PC-3 (cell line): ENCODE data around the gene VCP. TPM values are rescaled to one million over a fixed set of nuclear protein-coding genes. Genes with fewer than 3 reads are reported as not detected.

Source experiments
- ATAC-seq: fragments of 200-7000 bp; cut with Tn5 transposase; 2 replicates; pipeline ENCODE4 v1.9.1; 2020; ENCODE audit warnings: mild to moderate bottlenecking, moderate library complexity
- BruUV-seq: library from RNA; stranded (reverse); fragments of 400-500 nt; replicated peaks from 2 replicates; lab custom pipeline; 2021; lab: Mats Ljungman, UMichigan
- CTCF ChIA-PET: fragments of 300-600 bp; sonication (Branson Sonifier 250); formaldehyde crosslinking; loops from one replicate; lab custom pipeline; 2022; ENCODE audit warnings: antibody characterized with exemption; lab: Charles Lee
- POLR2A ChIA-PET: fragments of 300-600 bp; sonication (Branson Sonifier 250); formaldehyde crosslinking; loops from one replicate; lab custom pipeline; 2022; ENCODE audit warnings: antibody characterized with exemption; ENCODE audit not compliant: unreplicated experiment; lab: Charles Lee
- DNase-seq: peaks from one replicate; pipeline ENCODE4 v3.0.0-alpha.2; 2015
- H2AFZ ChIP-seq: fragments of 300-600 bp; sonication (generic); 2 replicates; pipeline ENCODE4 v1.6.0; 2016; ENCODE audit warnings: antibody characterized with exemption, low read length
- H3F3A ChIP-seq: fragments of 300-600 bp; sonication (generic); one replicate; pipeline ENCODE4 v1.6.0; 2017; ENCODE audit warnings: antibody characterized with exemption, low read length, control low read depth, mild to moderate bottlenecking; ENCODE audit not compliant: unreplicated experiment
- H3K27ac ChIP-seq: fragments of 300-600 bp; sonication (generic); 2 replicates; pipeline ENCODE4 v1.5.1; 2016; ENCODE audit warnings: mild to moderate bottlenecking, low read length
- H3K27me3 ChIP-seq: fragments of 300-600 bp; sonication (generic); 2 replicates; pipeline ENCODE4 v1.6.1; 2016; ENCODE audit warnings: low read length, mixed read lengths
- H3K36me3 ChIP-seq: fragments of 300-600 bp; sonication (generic); 2 replicates; pipeline ENCODE4 v1.6.1; 2016; ENCODE audit warnings: low read depth, mixed run types, low read length, mixed read lengths
- H3K4me1 ChIP-seq: fragments of 300-600 bp; sonication (generic); 2 replicates; pipeline ENCODE4 v1.5.1; 2016; ENCODE audit warnings: low read length; ENCODE audit not compliant: insufficient read depth
- H3K4me2 ChIP-seq: fragments of 300-600 bp; sonication (generic); 2 replicates; pipeline ENCODE4 v1.6.0; 2016; ENCODE audit warnings: low read length
- H3K4me3 ChIP-seq: fragments of 300-600 bp; sonication (generic); 2 replicates; pipeline ENCODE4 v1.5.1; 2016; ENCODE audit warnings: mild to moderate bottlenecking, low read length, mixed read lengths
- H3K79me2 ChIP-seq: fragments of 300-600 bp; sonication (generic); 2 replicates; pipeline ENCODE4 v1.6.1; 2017; ENCODE audit warnings: low read length, mixed read lengths
- H3K9ac ChIP-seq: fragments of 300-600 bp; sonication (generic); 2 replicates; pipeline ENCODE4 v1.6.0; 2016; ENCODE audit warnings: mild to moderate bottlenecking, low read length
- H3K9me2 ChIP-seq: fragments of 300-600 bp; sonication (generic); replicated peaks from 2 replicates; pipeline ENCODE4 v1.6.1; 2016; ENCODE audit warnings: mixed run types, low read length, mixed read lengths
- H3K9me3 ChIP-seq: fragments of 300-600 bp; sonication (generic); 2 replicates; pipeline ENCODE4 v1.6.1; 2016; ENCODE audit warnings: low read length, mixed read lengths
- H4K20me1 ChIP-seq: fragments of 300-600 bp; sonication (generic); 2 replicates; pipeline ENCODE4 v1.6.1; 2016; ENCODE audit warnings: low read length, mixed read lengths
- EZH2 ChIP-seq: fragments of 300-600 bp; sonication (generic); IDR thresholded peaks from one replicate; pipeline ENCODE4 v1.6.1; 2017; ENCODE audit warnings: antibody characterized with exemption, mild to moderate bottlenecking, low read length; ENCODE audit not compliant: unreplicated experiment
- EZH2phosphoT487 ChIP-seq: fragments of 300-600 bp; sonication (generic); IDR thresholded peaks from 2 replicates; pipeline ENCODE4 v1.6.1; 2018; ENCODE audit warnings: mild to moderate bottlenecking, antibody characterized with exemption, low read length, borderline replicate concordance
- intact Hi-C: fragments of 100-400 bp; cut with micrococcal nuclease; formaldehyde crosslinking; loops from 2 replicates; pipeline ENCODE4 v1.9.0; 2023
- total RNA-seq: library from RNA; depleted of rRNA; stranded (reverse); fragments of >200 nt; gene quantifications from 2 replicates; pipeline ENCODE4 v1.2.3, GENCODE V29; 2014; rRNA removed
- TF ChIP-seq, protein P1 (sequence below): fragments of 300-600 bp; sonication (generic); conservative IDR thresholded peaks from 2 replicates; pipeline ENCODE4 v1.5.1; 2017; ENCODE audit warnings: antibody characterized with exemption, low read depth, mild to moderate bottlenecking, low read length

Gene VCP
- total RNA-seq, 1 experiment from 2014 or later: 343 TPM

GRCh38 chr9:35014517-35014916 lies 57.9 kb downstream of the VCP start:
- no peak overlapping the region for H3K27ac ChIP-seq
- intact Hi-C loops: no loop called here
- no peaks in the 10 kb centered on the region for H3K27me3 ChIP-seq
- no peak overlapping the region for H2AFZ ChIP-seq
- no peaks in the 10 kb centered on the region for H3K79me2 ChIP-seq
- H4K20me1 ChIP-seq: no peaks in the 10 kb centered on the region
- no peaks in the 10 kb centered on the region for H3F3A ChIP-seq
- ChIA-PET POLR2A (no interaction called here), CTCF (no interaction called here)
- no peak overlapping the region for H3K9ac ChIP-seq
- no TSS peak for BruUV-seq
- H3K4me3 ChIP-seq: no peak overlapping the region
- no peak for TF ChIP-seq EZH2
- TF ChIP-seq, protein P1, sequence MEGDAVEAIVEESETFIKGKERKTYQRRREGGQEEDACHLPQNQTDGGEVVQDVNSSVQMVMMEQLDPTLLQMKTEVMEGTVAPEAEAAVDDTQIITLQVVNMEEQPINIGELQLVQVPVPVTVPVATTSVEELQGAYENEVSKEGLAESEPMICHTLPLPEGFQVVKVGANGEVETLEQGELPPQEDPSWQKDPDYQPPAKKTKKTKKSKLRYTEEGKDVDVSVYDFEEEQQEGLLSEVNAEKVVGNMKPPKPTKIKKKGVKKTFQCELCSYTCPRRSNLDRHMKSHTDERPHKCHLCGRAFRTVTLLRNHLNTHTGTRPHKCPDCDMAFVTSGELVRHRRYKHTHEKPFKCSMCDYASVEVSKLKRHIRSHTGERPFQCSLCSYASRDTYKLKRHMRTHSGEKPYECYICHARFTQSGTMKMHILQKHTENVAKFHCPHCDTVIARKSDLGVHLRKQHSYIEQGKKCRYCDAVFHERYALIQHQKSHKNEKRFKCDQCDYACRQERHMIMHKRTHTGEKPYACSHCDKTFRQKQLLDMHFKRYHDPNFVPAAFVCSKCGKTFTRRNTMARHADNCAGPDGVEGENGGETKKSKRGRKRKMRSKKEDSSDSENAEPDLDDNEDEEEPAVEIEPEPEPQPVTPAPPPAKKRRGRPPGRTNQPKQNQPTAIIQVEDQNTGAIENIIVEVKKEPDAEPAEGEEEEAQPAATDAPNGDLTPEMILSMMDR: no peak
- no peak for TF ChIP-seq EZH2phosphoT487
- H3K4me1 ChIP-seq: no peaks in the 10 kb centered on the region
- no peaks in the 10 kb centered on the region for H3K9me3 ChIP-seq
- no peaks in the 10 kb centered on the region for H3K9me2 ChIP-seq
- no peak for DNase-seq
- H3K36me3 ChIP-seq: peaks cover 24% of the 10 kb centered on the region; the same call in 1 of the 2 replicates
- ATAC-seq: no peak
- no peak overlapping the region for H3K4me2 ChIP-seq

GRCh38 chr9:35010351-35010958 lies 62.0 kb downstream of the VCP start:
- Histone ChIP-seq H3K27me3 (no peaks in the 10 kb centered on the region), H3K27ac (no peak overlapping the region), H4K20me1 (no peaks in the 10 kb centered on the region), H3F3A (no peaks in the 10 kb centered on the region), H3K9ac (no peak overlapping the region), H3K36me3 (peaks cover 17% of the 10 kb centered on the region; the same call in 1 of the 2 replicates), H3K9me2 (no peaks in the 10 kb centered on the region), H3K4me2 (no peak overlapping the region), H2AFZ (no peak overlapping the region), H3K4me3 (no peak overlapping the region), H3K9me3 (no peaks in the 10 kb centered on the region), H3K79me2 (no peaks in the 10 kb centered on the region), H3K4me1 (no peaks in the 10 kb centered on the region)
- POLR2A ChIA-PET: no interaction called here
- intact Hi-C loops: no loop called here
- BruUV-seq: no TSS peak
- TF ChIP-seq EZH2phosphoT487 (no peak), EZH2 (no peak)
- TF ChIP-seq, protein P1: no peak
- CTCF ChIA-PET: no interaction called here
- no peak for ATAC-seq
- DNase-seq: no peak

Other genes with a start within 250 kb of the VCP start
- not detected in 2 replicates for gene PHF24, start 114.3 kb downstream of the VCP start, total RNA-seq
- gene DNAJB5, start 82.9 kb downstream of the VCP start, total RNA-seq: 7.3 and 9.3 TPM in 2 replicates
- gene FANCG, start 7.3 kb upstream of the VCP start, total RNA-seq: 32.6 and 44.8 TPM in 2 replicates
- gene PIGO, start 24.0 kb upstream of the VCP start, total RNA-seq: 18.2 and 19.9 TPM in 2 replicates
- 161 and 175 TPM in 2 replicates for gene STOML2, start 30.5 kb upstream of the VCP start, total RNA-seq
- 9.2 and 10.2 TPM in 2 replicates for gene ATOSB, start 43.2 kb upstream of the VCP start, total RNA-seq
- 9.8 and 10.4 TPM in 2 replicates for gene UNC13B, start 89.4 kb upstream of the VCP start, total RNA-seq